Fibroblast of lung (primary cell): ENCODE measurements around the gene ADH1A. TPM values are rescaled to one million over a fixed set of nuclear protein-coding genes. Genes with fewer than 3 reads are reported as not detected.
A peak's percentile ranks its signal among the peaks of the same experiment; 100 is the strongest.

ENCODE experiments used
- DNase-seq, 2 donors: peaks; one replicate each; pipeline versions ENCODE4 v3.0.0 to v3.0.0-alpha.2; 2010; ENCODE audit warnings: low read depth in 2 of 2
- H2AFZ ChIP-seq: 2 replicates; pipeline ENCODE4 v1.5.1; 2012; ENCODE audit warnings: low read length, control low read depth, inconsistent platforms
- H3K27ac ChIP-seq: 2 replicates; pipeline ENCODE4 v1.5.1; 2011; ENCODE audit warnings: low read length, control low read depth; ENCODE audit not compliant: insufficient read depth
- H3K27me3 ChIP-seq: 2 replicates; pipeline ENCODE4 v1.5.1; 2011; ENCODE audit warnings: mild to moderate bottlenecking, low read length; ENCODE audit not compliant: control insufficient read depth, insufficient read depth
- H3K36me3 ChIP-seq: 2 replicates; pipeline ENCODE4 v1.5.1; 2011; ENCODE audit warnings: low read length; ENCODE audit not compliant: control insufficient read depth, insufficient read depth
- H3K4me1 ChIP-seq: 2 replicates; pipeline ENCODE4 v1.5.1; 2011; ENCODE audit warnings: low read length; ENCODE audit not compliant: control insufficient read depth, insufficient read depth; ENCODE audit errors: extremely low read depth
- H3K4me2 ChIP-seq: 2 replicates; pipeline ENCODE4 v1.5.1; 2011; ENCODE audit warnings: low read length, control low read depth; ENCODE audit not compliant: insufficient read depth; ENCODE audit errors: extremely low read depth
- H3K4me3 ChIP-seq, 4 experiments: fragments of 200-600 bp in 1 of 4; sonication (generic) in 1 of 4; replicated peaks in 1 of 4; 2 replicates each; pipeline ENCODE4 v1.5.1; 2011 to 2016; ENCODE audit warnings: low read length in 4 of 4, low read depth in 3 of 4, mild to moderate bottlenecking in 3 of 4, control low read depth in 2 of 4, inconsistent platforms in 1 of 4, mixed read lengths in 1 of 4; ENCODE audit not compliant: insufficient read depth in 1 of 4; ENCODE audit errors: control extremely low read depth in 1 of 4
- H3K79me2 ChIP-seq: 2 replicates; pipeline ENCODE4 v1.5.1; 2012; ENCODE audit warnings: mild to moderate bottlenecking, low read length, inconsistent platforms; ENCODE audit not compliant: control insufficient read depth, insufficient read depth
- H3K9ac ChIP-seq: 2 replicates; pipeline ENCODE4 v1.5.1; 2011; ENCODE audit warnings: mild to moderate bottlenecking, low read length, control low read depth; ENCODE audit not compliant: insufficient read depth
- H3K9me3 ChIP-seq: 2 replicates; pipeline ENCODE4 v1.5.1; 2012; ENCODE audit warnings: low read depth, low read length; ENCODE audit not compliant: control insufficient read depth, insufficient read depth
- H4K20me1 ChIP-seq: 2 replicates; pipeline ENCODE4 v1.5.1; 2011; ENCODE audit warnings: low read length; ENCODE audit not compliant: control insufficient read depth, insufficient read depth; ENCODE audit errors: extremely low read depth
- EZH2 ChIP-seq: IDR thresholded peaks from 2 replicates; pipeline ENCODE4 v1.5.1; 2012; ENCODE audit warnings: low read length, control low read depth, mild to moderate bottlenecking; ENCODE audit errors: missing control alignments
- polyA plus RNA-seq, 2 donors: library from polyadenylated mRNA; depleted of rRNA in 1 of 2; stranded (reverse) in 1 of 2; unstranded in 1 of 2; fragments of >200 nt; gene quantifications; 2 replicates each; pipeline ENCODE4 v1.2.1, GENCODE V29; 2011 to 2012; ENCODE audit warnings: missing spikeins in 1 of 2
- total RNA-seq: library from RNA; depleted of rRNA; stranded (reverse); fragments of >200 nt; gene quantifications from 2 replicates; pipeline ENCODE4 v1.2.1, GENCODE V29; 2014
- TF ChIP-seq, protein P1 (sequence below), 2 donors: IDR thresholded peaks in 1 of 2; conservative IDR thresholded peaks in 1 of 2; 1 replicate in 1 of 2; 2 replicates in 1 of 2; pipeline ENCODE4 v1.5.1; 2011 to 2012; ENCODE audit warnings: low read length in 2 of 2, control low read depth in 1 of 2, inconsistent platforms in 1 of 2, low read depth in 1 of 2, mild to moderate bottlenecking in 1 of 2

ADH1A gene
- total and polyA plus RNA-seq, 2 donors (not counting 1 experiment from before 2014, with no cell fraction given), result 0.06 to 0.17 TPM

DNA sequence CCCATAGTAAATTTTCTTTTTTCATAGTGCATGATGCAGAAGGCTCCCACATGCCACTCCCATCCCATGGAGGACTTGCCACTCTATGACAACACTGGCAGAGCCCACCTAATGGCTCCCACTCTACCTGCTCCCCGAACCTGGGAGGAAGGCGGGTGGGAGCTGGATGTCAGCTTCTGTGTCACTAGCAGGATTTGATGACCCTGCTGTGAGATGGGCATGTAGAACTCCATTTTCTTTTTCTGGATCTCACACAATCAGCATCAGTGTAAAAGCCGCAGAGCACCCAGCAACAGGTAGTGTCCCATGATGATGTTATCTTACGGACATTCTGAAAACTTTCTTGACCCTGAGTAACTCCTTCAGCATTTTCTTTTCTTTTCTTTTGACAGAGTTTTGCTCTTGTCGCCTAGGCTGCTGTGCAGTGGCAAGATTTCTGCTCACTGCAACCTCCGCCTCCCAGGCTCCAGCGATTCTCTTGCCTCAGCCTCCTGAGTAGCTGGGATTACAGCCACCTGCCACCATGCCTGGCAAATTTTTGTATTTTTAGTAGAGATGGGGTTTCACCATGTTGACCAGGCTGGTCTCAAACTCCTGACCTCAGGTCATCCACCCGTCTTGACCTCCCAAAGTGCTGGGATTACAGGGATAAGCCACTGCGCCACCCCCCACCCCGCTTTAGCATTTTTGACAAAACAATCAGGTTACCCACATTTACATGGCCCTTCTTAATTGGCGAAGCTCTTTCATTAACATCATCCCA lies 15.0 kb upstream of the ADH1A start:
- TF ChIP-seq, protein P1, sequence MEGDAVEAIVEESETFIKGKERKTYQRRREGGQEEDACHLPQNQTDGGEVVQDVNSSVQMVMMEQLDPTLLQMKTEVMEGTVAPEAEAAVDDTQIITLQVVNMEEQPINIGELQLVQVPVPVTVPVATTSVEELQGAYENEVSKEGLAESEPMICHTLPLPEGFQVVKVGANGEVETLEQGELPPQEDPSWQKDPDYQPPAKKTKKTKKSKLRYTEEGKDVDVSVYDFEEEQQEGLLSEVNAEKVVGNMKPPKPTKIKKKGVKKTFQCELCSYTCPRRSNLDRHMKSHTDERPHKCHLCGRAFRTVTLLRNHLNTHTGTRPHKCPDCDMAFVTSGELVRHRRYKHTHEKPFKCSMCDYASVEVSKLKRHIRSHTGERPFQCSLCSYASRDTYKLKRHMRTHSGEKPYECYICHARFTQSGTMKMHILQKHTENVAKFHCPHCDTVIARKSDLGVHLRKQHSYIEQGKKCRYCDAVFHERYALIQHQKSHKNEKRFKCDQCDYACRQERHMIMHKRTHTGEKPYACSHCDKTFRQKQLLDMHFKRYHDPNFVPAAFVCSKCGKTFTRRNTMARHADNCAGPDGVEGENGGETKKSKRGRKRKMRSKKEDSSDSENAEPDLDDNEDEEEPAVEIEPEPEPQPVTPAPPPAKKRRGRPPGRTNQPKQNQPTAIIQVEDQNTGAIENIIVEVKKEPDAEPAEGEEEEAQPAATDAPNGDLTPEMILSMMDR (conservative IDR thresholded peaks at IDR 0.05 in 1 of 2, IDR thresholded peaks at IDR 0.05 in 1 of 2; ENCODE audit: low read depth in 1 of 2, low read length in 2 of 2), result no peak
- no peak for TF ChIP-seq EZH2

DNA sequence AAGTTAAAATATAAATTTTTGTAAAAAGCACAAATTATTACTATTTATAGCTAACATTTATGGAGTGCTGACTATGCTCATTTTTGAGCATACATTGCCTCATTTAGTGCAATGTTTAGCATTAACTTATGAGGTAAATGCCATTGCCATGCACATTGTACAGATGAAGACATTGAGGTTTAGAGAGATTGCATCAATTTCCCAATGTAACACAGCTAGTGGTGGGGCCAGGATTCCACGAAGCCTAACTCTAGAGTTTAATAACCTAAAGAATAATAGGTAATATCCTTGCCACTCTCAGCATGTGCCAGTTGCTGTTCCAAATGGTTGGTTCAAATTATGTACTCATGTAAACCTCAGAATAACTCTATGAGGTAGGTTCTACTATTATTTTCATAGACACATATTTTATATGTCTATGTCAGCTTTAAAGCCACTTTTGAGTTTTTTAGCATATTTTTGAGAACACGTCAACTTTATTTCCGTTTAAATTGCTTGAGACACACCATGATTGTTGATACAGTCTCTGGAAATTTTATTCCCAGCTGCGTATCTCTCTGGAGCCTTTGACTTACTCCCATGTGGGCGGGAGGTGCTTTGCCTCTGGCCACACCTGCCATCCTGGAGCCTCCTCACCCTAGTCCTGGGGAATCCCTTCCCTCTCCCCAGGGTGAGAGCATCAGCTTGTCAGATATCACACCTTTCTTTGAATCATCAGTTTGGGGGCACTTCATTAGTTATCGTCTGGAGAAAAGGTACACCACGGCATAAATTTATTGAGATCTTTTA lies 10.8 kb upstream of the ADH1A start:
- Histone ChIP-seq H4K20me1 (no peaks in the 10 kb centered on the region), H3K9ac (no peak overlapping the region), H3K79me2 (no peaks in the 10 kb centered on the region), H3K36me3 (no peaks in the 10 kb centered on the region), H3K4me3 (no peak overlapping the region), H3K27me3 (no peaks in the 10 kb centered on the region), H3K27ac (peak overlapping the region; percentile 62), H3K4me2 (peak overlapping the region; percentile 83), H2AFZ (no peak overlapping the region), H3K4me1 (peaks cover 5% of the 10 kb centered on the region), H3K9me3 (no peaks in the 10 kb centered on the region)
- no peak for TF ChIP-seq EZH2
- TF ChIP-seq, protein P1 (conservative IDR thresholded peaks at IDR 0.05 in 1 of 2, IDR thresholded peaks at IDR 0.05 in 1 of 2; ENCODE audit: low read depth in 1 of 2, low read length in 2 of 2), result no peak
- peak in 1 of 2 donors; percentile 91 for DNase-seq

More for the DNA sequence above, 15.0 kb upstream of the ADH1A start:
- Histone ChIP-seq H3K27ac (no peak overlapping the region), H3K4me3 (no peak overlapping the region), H3K9ac (no peak overlapping the region), H3K79me2 (no peaks in the 10 kb centered on the region), H3K36me3 (no peaks in the 10 kb centered on the region), H2AFZ (no peak overlapping the region), H3K4me2 (no peak overlapping the region), H3K27me3 (no peaks in the 10 kb centered on the region), H4K20me1 (no peaks in the 10 kb centered on the region), H3K9me3 (no peaks in the 10 kb centered on the region), H3K4me1 (peaks cover 5% of the 10 kb centered on the region)
- DNase-seq, result peak in 1 of 2 donors; percentile 47

DNA sequence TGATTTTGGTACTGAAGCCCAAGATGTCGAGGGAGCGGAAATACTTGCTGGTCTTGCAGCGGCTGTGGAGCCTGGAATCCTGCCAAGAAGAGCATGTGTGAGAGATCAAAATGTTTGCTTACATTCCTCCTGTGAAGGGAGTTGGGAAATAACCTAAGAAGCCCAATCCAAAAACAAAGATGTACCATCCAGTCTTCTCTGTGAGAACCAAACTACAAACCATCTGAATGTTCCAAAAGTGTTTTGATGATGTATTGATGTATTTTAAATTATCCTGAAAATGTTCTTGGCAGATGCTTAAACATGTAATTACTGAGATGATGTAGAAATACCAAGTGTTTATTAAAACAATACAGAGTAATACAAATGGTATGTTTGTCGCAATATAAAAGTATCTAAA lies 10.1 kb upstream of the ADH1A start:
- H3K79me2 ChIP-seq, result no peaks in the 10 kb centered on the region
- H3K4me3 ChIP-seq, result no peak overlapping the region
- H3K27ac ChIP-seq, result peak overlapping the region; percentile 62
- H4K20me1 ChIP-seq, result no peaks in the 10 kb centered on the region
- peaks cover 5% of the 10 kb centered on the region for H3K4me1 ChIP-seq
- H2AFZ ChIP-seq, result no peak overlapping the region
- H3K9ac ChIP-seq, result no peak overlapping the region
- H3K27me3 ChIP-seq, result no peaks in the 10 kb centered on the region
- no peaks in the 10 kb centered on the region for H3K36me3 ChIP-seq
- H3K9me3 ChIP-seq, result no peaks in the 10 kb centered on the region
- H3K4me2 ChIP-seq, result peak overlapping the region; percentile 83
- peak; percentile 80 to 100 for DNase-seq
- TF ChIP-seq, protein P1 (conservative IDR thresholded peaks at IDR 0.05 in 1 of 2, IDR thresholded peaks at IDR 0.05 in 1 of 2; ENCODE audit: low read depth in 1 of 2, low read length in 2 of 2), result no peak
- no peak for TF ChIP-seq EZH2
